Smooth muscle cell (in vitro differentiated cells): ENCODE data around the gene NOB1. TPM values are rescaled to one million over a fixed set of nuclear protein-coding genes. Genes with fewer than 3 reads are reported as not detected.
A peak's percentile ranks its signal among the peaks of the same experiment; 100 is the strongest.

Experiments
- DNase-seq: peaks from one replicate; lab custom pipeline; 2025; ENCODE audit not compliant: unreplicated experiment; lab: John Stamatoyannopoulos, UW
- H2AFZ ChIP-seq: fragments of 200-600 bp; sonication (generic); 2 replicates; pipeline ENCODE4 v1.6.0; 2016; ENCODE audit warnings: antibody characterized with exemption, low read depth, mild to moderate bottlenecking
- H3F3A ChIP-seq: fragments of 200-600 bp; sonication (generic); 2 replicates; pipeline ENCODE4 v1.6.0; 2017; ENCODE audit warnings: antibody characterized with exemption, low read depth
- H3K27ac ChIP-seq: fragments of 200-600 bp; sonication (generic); 2 replicates; pipeline ENCODE4 v1.5.1; 2016; ENCODE audit warnings: low read depth, mild to moderate bottlenecking
- H3K27me3 ChIP-seq: fragments of 200-600 bp; sonication (generic); 2 replicates; pipeline ENCODE4 v1.6.1; 2016; ENCODE audit warnings: low read depth, mild to moderate bottlenecking
- H3K36me3 ChIP-seq: fragments of 200-600 bp; sonication (generic); 2 replicates; pipeline ENCODE4 v1.5.1; 2016; ENCODE audit warnings: low read depth
- H3K4me1 ChIP-seq: fragments of 200-600 bp; sonication (generic); 2 replicates; pipeline ENCODE4 v1.5.1; 2016; ENCODE audit warnings: low read depth
- H3K4me2 ChIP-seq: fragments of 200-600 bp; sonication (generic); 2 replicates; pipeline ENCODE4 v1.6.0; 2016; ENCODE audit warnings: mild to moderate bottlenecking
- H3K4me3 ChIP-seq: fragments of 200-600 bp; sonication (generic); 2 replicates; pipeline ENCODE4 v1.5.1; 2016; ENCODE audit warnings: mild to moderate bottlenecking
- H3K79me2 ChIP-seq: fragments of 200-600 bp; sonication (generic); 2 replicates; pipeline ENCODE4 v1.6.0; 2016; ENCODE audit warnings: low read depth, mild to moderate bottlenecking
- H3K9ac ChIP-seq: fragments of 200-600 bp; sonication (generic); 2 replicates; pipeline ENCODE4 v1.6.0; 2016; ENCODE audit warnings: low read depth
- H3K9me3 ChIP-seq: fragments of 200-600 bp; sonication (generic); replicated peaks from 2 replicates; pipeline ENCODE4 v1.5.1; 2016; ENCODE audit warnings: low read depth
- H4K20me1 ChIP-seq: fragments of 200-600 bp; sonication (generic); 2 replicates; pipeline ENCODE4 v1.6.0; 2016; ENCODE audit warnings: low read depth
- whole genome bisulfite sequencing: methylation state at CpG from one replicate; pipeline ENCODE4 v1.1.7; 2016; ENCODE audit warnings: low lambda C conversion rate; 5-methylcytosine and 5-hydroxymethylcytosine counted together
- polyA plus RNA-seq: library from polyadenylated mRNA; unstranded; fragments of >200 nt; fragmentation: Nextera tagmentation; extraction: Ambion mirVana; gene quantifications from 2 replicates; pipeline ENCODE4 v1.2.1, GENCODE V29; 2016
- total RNA-seq: library from RNA; depleted of rRNA; stranded (reverse); fragments of >200 nt; gene quantifications from 2 replicates; pipeline ENCODE4 v1.2.3, GENCODE V29; 2014
- TF ChIP-seq, protein P1 (sequence below): fragments of 200-600 bp; sonication (generic); IDR thresholded peaks from 2 replicates; pipeline ENCODE4 v1.5.1; 2017; ENCODE audit warnings: borderline replicate concordance, mild to moderate bottlenecking, antibody characterized with exemption; ENCODE audit not compliant: insufficient read depth, poor library complexity, severe bottlenecking

Gene NOB1
- total and polyA plus RNA-seq, 2 experiments from 2014 or later: 20.6 to 24.2 TPM

DNA sequence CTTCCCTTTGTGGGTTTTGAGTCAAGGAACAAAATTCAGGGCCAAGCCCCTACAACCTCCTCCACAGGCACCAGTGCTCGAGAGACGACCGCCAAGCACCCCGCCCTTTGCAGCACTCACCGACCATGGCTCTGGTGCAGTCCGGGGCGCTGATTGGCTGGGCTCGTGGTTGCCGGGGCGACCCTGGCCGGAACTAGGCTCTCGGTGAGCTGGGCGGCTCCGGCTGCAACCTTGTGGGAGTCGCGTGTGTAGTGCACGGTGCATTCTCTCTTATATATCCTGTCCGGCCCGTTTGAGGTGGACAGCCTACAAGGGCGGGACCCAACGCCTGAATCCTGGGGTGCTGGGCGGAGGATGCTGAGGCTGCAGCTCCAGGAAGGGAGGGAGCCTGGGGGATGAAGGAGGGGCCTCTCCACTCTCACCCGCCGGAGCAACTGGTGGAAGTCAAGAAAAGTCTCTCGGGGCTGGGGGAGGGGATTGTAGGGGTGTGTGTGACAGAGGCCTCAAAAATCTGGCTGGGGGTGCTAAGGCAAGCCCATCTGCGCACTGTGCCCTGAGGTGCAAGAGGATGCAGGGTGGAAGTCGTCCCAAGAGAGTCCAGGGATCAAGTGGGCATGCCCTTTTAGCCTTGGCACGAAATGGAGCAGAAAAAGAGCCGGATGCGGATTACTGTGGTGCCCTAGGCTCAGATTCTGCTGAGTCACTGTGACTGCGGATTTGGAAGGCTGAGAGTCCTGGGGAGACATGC is 28.2 kb downstream of the NOB1 start, which contains the start of gene NQO1:
Gene NQO1, minus strand, starts transcription at position 248 of the 748 bp plus-strand sequence. Its CDS starts 121 bp downstream, at position 127.
- Histone ChIP-seq H3K36me3 (no peaks in the 10 kb centered on the region), H2AFZ (peak within 1 kb of the TSS; percentile 40), H3F3A (no peaks in the 10 kb centered on the region), H4K20me1 (no peaks in the 10 kb centered on the region), H3K4me2 (peak within 1 kb of the TSS; percentile 86), H3K9me3 (no peaks in the 10 kb centered on the region), H3K79me2 (peaks cover 18% of the 10 kb centered on the region), H3K4me3 (peak within 1 kb of the TSS; percentile 62), H3K9ac (peak within 1 kb of the TSS; percentile 85), H3K27ac (peak within 1 kb of the TSS; percentile 88), H3K4me1 (peaks cover 10% of the 10 kb centered on the region), H3K27me3 (no peaks in the 10 kb centered on the region)
- WGBS: 1% methylated on average over 31 of the region's 31 CpGs
- TF ChIP-seq, protein P1, sequence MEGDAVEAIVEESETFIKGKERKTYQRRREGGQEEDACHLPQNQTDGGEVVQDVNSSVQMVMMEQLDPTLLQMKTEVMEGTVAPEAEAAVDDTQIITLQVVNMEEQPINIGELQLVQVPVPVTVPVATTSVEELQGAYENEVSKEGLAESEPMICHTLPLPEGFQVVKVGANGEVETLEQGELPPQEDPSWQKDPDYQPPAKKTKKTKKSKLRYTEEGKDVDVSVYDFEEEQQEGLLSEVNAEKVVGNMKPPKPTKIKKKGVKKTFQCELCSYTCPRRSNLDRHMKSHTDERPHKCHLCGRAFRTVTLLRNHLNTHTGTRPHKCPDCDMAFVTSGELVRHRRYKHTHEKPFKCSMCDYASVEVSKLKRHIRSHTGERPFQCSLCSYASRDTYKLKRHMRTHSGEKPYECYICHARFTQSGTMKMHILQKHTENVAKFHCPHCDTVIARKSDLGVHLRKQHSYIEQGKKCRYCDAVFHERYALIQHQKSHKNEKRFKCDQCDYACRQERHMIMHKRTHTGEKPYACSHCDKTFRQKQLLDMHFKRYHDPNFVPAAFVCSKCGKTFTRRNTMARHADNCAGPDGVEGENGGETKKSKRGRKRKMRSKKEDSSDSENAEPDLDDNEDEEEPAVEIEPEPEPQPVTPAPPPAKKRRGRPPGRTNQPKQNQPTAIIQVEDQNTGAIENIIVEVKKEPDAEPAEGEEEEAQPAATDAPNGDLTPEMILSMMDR: no peak
- DNase-seq: peak; percentile 78

DNA sequence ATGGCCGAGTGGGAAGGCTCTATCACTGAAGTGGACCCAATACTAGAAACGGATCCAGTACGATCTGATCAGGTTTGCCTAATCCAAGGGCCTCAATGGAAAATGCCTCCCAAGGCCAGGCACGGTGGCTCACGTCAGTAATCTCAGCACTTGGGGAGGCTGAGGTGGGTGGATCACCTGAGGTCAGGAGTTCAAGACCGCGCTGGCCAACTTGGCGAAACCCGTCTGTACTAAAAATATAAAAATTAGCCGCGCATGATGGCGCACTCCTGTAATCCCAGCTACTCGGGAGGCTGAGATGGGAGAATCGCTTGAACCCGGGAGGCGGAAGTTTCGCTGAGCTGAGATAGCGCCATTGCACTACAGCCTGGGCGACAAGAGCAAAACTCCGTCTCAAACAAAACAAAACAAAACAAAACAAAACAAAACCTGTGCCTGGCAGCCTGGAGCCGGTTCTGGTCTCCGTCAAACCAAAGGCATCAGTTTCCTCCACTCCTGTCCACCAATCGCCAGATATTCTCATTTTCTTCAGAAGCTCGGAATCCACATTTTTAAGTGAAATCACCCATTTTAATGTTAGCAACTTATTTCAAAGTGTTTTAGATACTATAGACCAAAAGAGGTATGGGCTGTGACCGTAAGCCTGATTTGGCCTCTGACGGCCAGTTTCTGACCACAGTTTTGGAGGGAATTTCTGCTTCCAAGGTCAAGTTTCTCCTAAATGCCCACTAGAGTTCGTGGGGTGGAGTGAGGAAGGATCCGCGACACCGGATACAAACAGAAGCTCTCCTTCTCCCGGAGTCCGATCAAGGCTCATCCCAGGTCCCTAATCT is 29.0 kb downstream of the NOB1 start:
- Histone ChIP-seq H3K4me1 (peaks cover 10% of the 10 kb centered on the region), H3K27me3 (no peaks in the 10 kb centered on the region), H4K20me1 (no peaks in the 10 kb centered on the region), H3K9me3 (no peaks in the 10 kb centered on the region), H3K4me2 (peak overlapping the region; percentile 86), H3K4me3 (peak overlapping the region; percentile 62), H2AFZ (peak overlapping the region; percentile 34), H3K9ac (peak overlapping the region; percentile 85), H3F3A (no peaks in the 10 kb centered on the region), H3K36me3 (no peaks in the 10 kb centered on the region), H3K79me2 (peaks cover 21% of the 10 kb centered on the region), H3K27ac (peak overlapping the region; percentile 88)
- no peak for DNase-seq
- 36% methylated on average over 32 of the region's 32 CpGs for WGBS
- TF ChIP-seq, protein P1: no peak

DNA sequence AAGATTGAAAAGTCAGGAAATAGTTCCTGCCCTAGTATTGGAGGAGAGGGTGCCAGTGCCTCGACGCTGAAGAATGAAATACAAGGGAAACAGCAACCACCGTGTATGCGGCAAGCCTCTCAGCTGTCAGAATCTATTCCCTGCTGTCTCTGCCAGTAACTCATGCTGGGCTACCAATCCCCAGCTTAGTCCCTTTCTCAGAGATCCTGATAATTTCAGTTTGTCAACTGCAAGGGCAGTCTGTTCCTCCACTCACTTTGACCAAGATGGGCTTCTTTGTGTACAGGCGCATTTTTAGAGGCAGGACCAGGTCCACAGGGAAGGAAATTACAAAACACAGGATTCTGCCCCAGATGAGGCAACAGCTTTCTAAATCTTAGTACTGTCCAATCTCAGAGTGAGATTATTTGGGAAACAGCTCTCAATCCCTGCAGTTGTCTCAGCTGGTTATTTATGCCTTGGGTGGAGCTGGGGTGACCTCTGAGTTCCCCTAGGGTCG is 29.7 kb downstream of the NOB1 start:
- Histone ChIP-seq H3K9me3 (no peaks in the 10 kb centered on the region), H3K36me3 (no peaks in the 10 kb centered on the region), H2AFZ (no peak overlapping the region), H3K27ac (peak overlapping the region; percentile 88), H3K4me3 (peak overlapping the region; percentile 62), H4K20me1 (no peaks in the 10 kb centered on the region), H3K9ac (no peak overlapping the region), H3F3A (no peaks in the 10 kb centered on the region), H3K4me2 (peak overlapping the region; percentile 86), H3K79me2 (peaks cover 27% of the 10 kb centered on the region), H3K27me3 (no peaks in the 10 kb centered on the region), H3K4me1 (peaks cover 10% of the 10 kb centered on the region)
- DNase-seq: no peak
- TF ChIP-seq, protein P1: no peak
- WGBS: 22% methylated on average over 6 of the region's 6 CpGs
